Neural cell (in vitro differentiated cells): Measurements from ENCODE around the gene ARL6IP6. TPM values are rescaled to one million over a fixed set of nuclear protein-coding genes. Genes with fewer than 3 reads are reported as not detected.

Experiments
- H2AFZ ChIP-seq: fragments of 200-600, 300-800 bp; sonication (generic), shearing (Covaris generic); 2 replicates; pipeline ENCODE4 v1.6.0; 2014; ENCODE audit warnings: low read depth, mild to moderate bottlenecking, antibody characterized with exemption, low read length, moderate library complexity
- H3F3A ChIP-seq: fragments of 200-600 bp; shearing (Covaris generic); 2 replicates; pipeline ENCODE4 v1.6.1; 2016; ENCODE audit warnings: mild to moderate bottlenecking, moderate library complexity, mixed read lengths, antibody characterized with exemption, low read length; ENCODE audit not compliant: insufficient read depth, poor library complexity, severe bottlenecking
- H3K27ac ChIP-seq: fragments of 200-600, 300-800 bp; sonication (generic), shearing (Covaris generic); 2 replicates; pipeline ENCODE4 v1.5.1; 2014; ENCODE audit warnings: mild to moderate bottlenecking, low read length, moderate library complexity
- H3K27me3 ChIP-seq: fragments of 300-800, 200-600 bp; sonication (generic), shearing (Covaris generic); 2 replicates; pipeline ENCODE4 v1.6.0; 2014; ENCODE audit warnings: mild to moderate bottlenecking, low read depth, low read length, moderate library complexity; ENCODE audit not compliant: insufficient read depth
- H3K36me3 ChIP-seq: fragments of 300-800, 200-600 bp; sonication (generic), shearing (Covaris generic); 2 replicates; pipeline ENCODE4 v1.5.1; 2014; ENCODE audit warnings: mild to moderate bottlenecking, antibody characterized with exemption, low read length, moderate library complexity; ENCODE audit not compliant: insufficient read depth
- H3K4me2 ChIP-seq: fragments of 300-800, 200-600 bp; sonication (generic), shearing (Covaris generic); 2 replicates; pipeline ENCODE4 v1.6.0; 2014; ENCODE audit warnings: mild to moderate bottlenecking, low read length
- H3K4me3 ChIP-seq: fragments of 300-800, 200-600 bp; sonication (generic), shearing (Covaris generic); 2 replicates; pipeline ENCODE4 v1.5.1; 2014; ENCODE audit warnings: mild to moderate bottlenecking, low read length, moderate library complexity
- H3K79me2 ChIP-seq: fragments of 200-600 bp; shearing (Covaris generic); replicated peaks from 2 replicates; pipeline ENCODE4 v1.6.0; 2014; ENCODE audit warnings: mild to moderate bottlenecking, low read length, moderate library complexity; ENCODE audit not compliant: insufficient read depth
- H3K9ac ChIP-seq: fragments of 300-800, 200-600 bp; sonication (generic), shearing (Covaris generic); 2 replicates; pipeline ENCODE4 v1.6.1; 2016; ENCODE audit warnings: mild to moderate bottlenecking, low read length, mixed read lengths
- H3K9me2 ChIP-seq: fragments of 200-600 bp; shearing (Covaris generic); 2 replicates; pipeline ENCODE4 v1.6.1; 2016; ENCODE audit warnings: mild to moderate bottlenecking, low read length, mixed read lengths; ENCODE audit not compliant: insufficient read depth
- H3K9me3 ChIP-seq: fragments of 200-600, 300-800 bp; sonication (generic), shearing (Covaris generic); 2 replicates; pipeline ENCODE4 v1.6.1; 2016; ENCODE audit warnings: mild to moderate bottlenecking, mixed run types, low read length, moderate library complexity, mixed read lengths
- H4K20me1 ChIP-seq: fragments of 200-600 bp; shearing (Covaris generic); 2 replicates; pipeline ENCODE4 v1.6.1; 2016; ENCODE audit warnings: mild to moderate bottlenecking, mixed run types; ENCODE audit not compliant: insufficient read depth
- EP300 ChIP-seq: fragments of 450-650 bp; conservative IDR thresholded peaks from 2 replicates; pipeline ENCODE4 v1.6.1; 2014; ENCODE audit warnings: antibody characterized with exemption, mild to moderate bottlenecking, moderate library complexity; ENCODE audit not compliant: poor library complexity, severe bottlenecking
- EZH2 ChIP-seq: fragments of 200-600, 300-800 bp; shearing (Covaris generic), sonication (generic); IDR thresholded peaks from 2 replicates; pipeline ENCODE4 v1.6.1; 2014; ENCODE audit warnings: antibody characterized with exemption, low read length, borderline replicate concordance, mild to moderate bottlenecking; ENCODE audit not compliant: insufficient read depth, poor library complexity, severe bottlenecking
- MXI1 ChIP-seq: fragments of 450-650 bp; conservative IDR thresholded peaks from 2 replicates; pipeline ENCODE4 v1.6.1; 2014; ENCODE audit warnings: antibody characterized with exemption, mild to moderate bottlenecking; ENCODE audit not compliant: poor library complexity, severe bottlenecking
- POLR2AphosphoS5 ChIP-seq: IDR thresholded peaks from 2 replicates; pipeline ENCODE4 v1.6.1; 2012
- RAD21 ChIP-seq: fragments of 450-650 bp; conservative IDR thresholded peaks from 2 replicates; pipeline ENCODE4 v1.6.1; 2014; ENCODE audit warnings: antibody characterized with exemption, mild to moderate bottlenecking, moderate library complexity
- SMC3 ChIP-seq: fragments of 450-650 bp; conservative IDR thresholded peaks from 2 replicates; pipeline ENCODE4 v1.6.1; 2014; ENCODE audit warnings: antibody characterized with exemption, mild to moderate bottlenecking, moderate library complexity; ENCODE audit not compliant: poor library complexity
- TAF1 ChIP-seq: IDR thresholded peaks from 2 replicates; pipeline ENCODE4 v1.6.1; 2012; ENCODE audit warnings: low read depth
- polyA plus RNA-seq: library from polyadenylated mRNA; depleted of rRNA; stranded (reverse); fragments of >200 nt; gene quantifications from 2 replicates; pipeline ENCODE4 v1.2.3, GENCODE V29; 2014
- TF ChIP-seq, protein P1 (sequence below): IDR thresholded peaks from 2 replicates; pipeline ENCODE4 v1.6.1; 2012; ENCODE audit warnings: borderline replicate concordance
- TF ChIP-seq, protein P2 (sequence below): fragments of 450-650 bp; IDR thresholded peaks from 2 replicates; pipeline ENCODE4 v1.5.1; 2014; ENCODE audit warnings: antibody characterized with exemption, mild to moderate bottlenecking, moderate library complexity; ENCODE audit not compliant: poor library complexity, severe bottlenecking

The ARL6IP6 gene
- polyA plus RNA-seq, 1 donor from 2014 or later = 46.0 TPM

DNA sequence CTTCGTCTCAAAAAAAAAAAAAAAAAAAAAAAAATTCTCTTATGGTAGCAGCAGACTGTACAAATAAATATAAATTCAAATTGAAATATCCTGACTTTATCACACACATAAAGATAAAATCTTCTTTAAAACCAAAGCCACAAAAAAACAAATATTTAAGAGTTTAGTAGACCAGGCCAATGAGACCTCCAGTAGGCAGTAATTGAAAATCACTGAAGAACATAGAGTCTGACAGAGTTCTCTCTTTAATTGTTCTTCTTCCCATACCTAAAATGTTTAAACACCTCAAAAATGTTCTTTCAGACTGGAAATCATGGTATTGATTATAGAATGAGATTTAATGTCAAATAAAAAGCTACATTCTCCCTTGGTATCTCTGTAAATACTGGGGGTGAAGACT lies 21.9 kb upstream of the ARL6IP6 start:
- H3K4me3 ChIP-seq = no peak overlapping the region
- no peak overlapping the region for H3K27ac ChIP-seq
- H3K36me3 ChIP-seq = no peaks in the 10 kb centered on the region
- H3K4me2 ChIP-seq = no peak overlapping the region
- TF ChIP-seq SMC3 = no peak
- no peak for TF ChIP-seq TAF1
- TF ChIP-seq, protein P1, sequence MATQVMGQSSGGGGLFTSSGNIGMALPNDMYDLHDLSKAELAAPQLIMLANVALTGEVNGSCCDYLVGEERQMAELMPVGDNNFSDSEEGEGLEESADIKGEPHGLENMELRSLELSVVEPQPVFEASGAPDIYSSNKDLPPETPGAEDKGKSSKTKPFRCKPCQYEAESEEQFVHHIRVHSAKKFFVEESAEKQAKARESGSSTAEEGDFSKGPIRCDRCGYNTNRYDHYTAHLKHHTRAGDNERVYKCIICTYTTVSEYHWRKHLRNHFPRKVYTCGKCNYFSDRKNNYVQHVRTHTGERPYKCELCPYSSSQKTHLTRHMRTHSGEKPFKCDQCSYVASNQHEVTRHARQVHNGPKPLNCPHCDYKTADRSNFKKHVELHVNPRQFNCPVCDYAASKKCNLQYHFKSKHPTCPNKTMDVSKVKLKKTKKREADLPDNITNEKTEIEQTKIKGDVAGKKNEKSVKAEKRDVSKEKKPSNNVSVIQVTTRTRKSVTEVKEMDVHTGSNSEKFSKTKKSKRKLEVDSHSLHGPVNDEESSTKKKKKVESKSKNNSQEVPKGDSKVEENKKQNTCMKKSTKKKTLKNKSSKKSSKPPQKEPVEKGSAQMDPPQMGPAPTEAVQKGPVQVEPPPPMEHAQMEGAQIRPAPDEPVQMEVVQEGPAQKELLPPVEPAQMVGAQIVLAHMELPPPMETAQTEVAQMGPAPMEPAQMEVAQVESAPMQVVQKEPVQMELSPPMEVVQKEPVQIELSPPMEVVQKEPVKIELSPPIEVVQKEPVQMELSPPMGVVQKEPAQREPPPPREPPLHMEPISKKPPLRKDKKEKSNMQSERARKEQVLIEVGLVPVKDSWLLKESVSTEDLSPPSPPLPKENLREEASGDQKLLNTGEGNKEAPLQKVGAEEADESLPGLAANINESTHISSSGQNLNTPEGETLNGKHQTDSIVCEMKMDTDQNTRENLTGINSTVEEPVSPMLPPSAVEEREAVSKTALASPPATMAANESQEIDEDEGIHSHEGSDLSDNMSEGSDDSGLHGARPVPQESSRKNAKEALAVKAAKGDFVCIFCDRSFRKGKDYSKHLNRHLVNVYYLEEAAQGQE = no peak
- no peak for TF ChIP-seq EZH2
- no peak for TF ChIP-seq MXI1
- TF ChIP-seq RAD21 = no peak
- TF ChIP-seq EP300 = no peak
- TF ChIP-seq, protein P2, sequence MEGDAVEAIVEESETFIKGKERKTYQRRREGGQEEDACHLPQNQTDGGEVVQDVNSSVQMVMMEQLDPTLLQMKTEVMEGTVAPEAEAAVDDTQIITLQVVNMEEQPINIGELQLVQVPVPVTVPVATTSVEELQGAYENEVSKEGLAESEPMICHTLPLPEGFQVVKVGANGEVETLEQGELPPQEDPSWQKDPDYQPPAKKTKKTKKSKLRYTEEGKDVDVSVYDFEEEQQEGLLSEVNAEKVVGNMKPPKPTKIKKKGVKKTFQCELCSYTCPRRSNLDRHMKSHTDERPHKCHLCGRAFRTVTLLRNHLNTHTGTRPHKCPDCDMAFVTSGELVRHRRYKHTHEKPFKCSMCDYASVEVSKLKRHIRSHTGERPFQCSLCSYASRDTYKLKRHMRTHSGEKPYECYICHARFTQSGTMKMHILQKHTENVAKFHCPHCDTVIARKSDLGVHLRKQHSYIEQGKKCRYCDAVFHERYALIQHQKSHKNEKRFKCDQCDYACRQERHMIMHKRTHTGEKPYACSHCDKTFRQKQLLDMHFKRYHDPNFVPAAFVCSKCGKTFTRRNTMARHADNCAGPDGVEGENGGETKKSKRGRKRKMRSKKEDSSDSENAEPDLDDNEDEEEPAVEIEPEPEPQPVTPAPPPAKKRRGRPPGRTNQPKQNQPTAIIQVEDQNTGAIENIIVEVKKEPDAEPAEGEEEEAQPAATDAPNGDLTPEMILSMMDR = no peak
- no peak for TF ChIP-seq POLR2AphosphoS5
- H3K9ac ChIP-seq = no peak overlapping the region
- H3F3A ChIP-seq = no peaks in the 10 kb centered on the region
- H3K27me3 ChIP-seq = no peaks in the 10 kb centered on the region
- H2AFZ ChIP-seq = no peak overlapping the region
- H3K9me2 ChIP-seq = no peaks in the 10 kb centered on the region
- no peaks in the 10 kb centered on the region for H3K9me3 ChIP-seq
- H4K20me1 ChIP-seq = no peaks in the 10 kb centered on the region
- peaks cover 59% of the 10 kb centered on the region for H3K79me2 ChIP-seq

DNA sequence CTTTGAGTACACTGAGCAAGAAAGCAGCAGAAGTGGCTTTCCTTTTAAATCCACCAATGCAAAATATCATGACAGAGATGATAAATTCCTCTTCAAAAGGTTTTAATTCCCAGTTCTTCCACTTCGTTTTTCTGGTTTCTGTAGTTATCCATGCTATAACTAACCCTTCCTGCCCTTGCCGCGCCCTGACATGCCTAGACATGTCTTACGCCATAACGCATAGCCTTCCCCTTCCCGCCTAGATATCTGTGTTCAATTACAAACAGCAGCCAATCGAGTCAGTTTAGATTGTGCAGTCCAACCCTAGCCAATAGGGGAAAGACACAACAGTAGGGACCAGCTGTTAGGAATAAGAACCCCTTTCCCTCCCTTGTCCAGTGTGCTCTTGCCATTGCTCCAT lies 17.2 kb upstream of the ARL6IP6 start:
- H3K27me3 ChIP-seq = no peaks in the 10 kb centered on the region
- no peaks in the 10 kb centered on the region for H3F3A ChIP-seq
- no peaks in the 10 kb centered on the region for H3K9me3 ChIP-seq
- no peak overlapping the region for H3K4me2 ChIP-seq
- TF ChIP-seq, protein P1 = no peak
- TF ChIP-seq MXI1 (no peak), TAF1 (no peak), SMC3 (no peak), EZH2 (no peak), POLR2AphosphoS5 (no peak), RAD21 (no peak), EP300 (no peak)
- TF ChIP-seq, protein P2 = no peak
- H3K27ac ChIP-seq = no peak overlapping the region
- peaks cover 78% of the 10 kb centered on the region for H3K79me2 ChIP-seq
- no peak overlapping the region for H3K4me3 ChIP-seq
- H3K9ac ChIP-seq = no peak overlapping the region
- H4K20me1 ChIP-seq = no peaks in the 10 kb centered on the region
- H3K9me2 ChIP-seq = no peaks in the 10 kb centered on the region
- H2AFZ ChIP-seq = no peak overlapping the region
- no peaks in the 10 kb centered on the region for H3K36me3 ChIP-seq
